NCI-H2196 treated with DMSO at 0.1 percent for 48 hours (cell line): Measurements from ENCODE around the gene MARCHF9.
"Not testable (repeated sequence)": the region's sequence is repeated elsewhere in the genome, so short reads cannot be mapped to it uniquely, and the experiment has no call there.

ENCODE experiments used
- DNase-seq: peaks from one replicate; lab custom pipeline; 2025; ENCODE audit not compliant: unreplicated experiment; lab: John Stamatoyannopoulos, UW

MARCHF9 gene

DNA sequence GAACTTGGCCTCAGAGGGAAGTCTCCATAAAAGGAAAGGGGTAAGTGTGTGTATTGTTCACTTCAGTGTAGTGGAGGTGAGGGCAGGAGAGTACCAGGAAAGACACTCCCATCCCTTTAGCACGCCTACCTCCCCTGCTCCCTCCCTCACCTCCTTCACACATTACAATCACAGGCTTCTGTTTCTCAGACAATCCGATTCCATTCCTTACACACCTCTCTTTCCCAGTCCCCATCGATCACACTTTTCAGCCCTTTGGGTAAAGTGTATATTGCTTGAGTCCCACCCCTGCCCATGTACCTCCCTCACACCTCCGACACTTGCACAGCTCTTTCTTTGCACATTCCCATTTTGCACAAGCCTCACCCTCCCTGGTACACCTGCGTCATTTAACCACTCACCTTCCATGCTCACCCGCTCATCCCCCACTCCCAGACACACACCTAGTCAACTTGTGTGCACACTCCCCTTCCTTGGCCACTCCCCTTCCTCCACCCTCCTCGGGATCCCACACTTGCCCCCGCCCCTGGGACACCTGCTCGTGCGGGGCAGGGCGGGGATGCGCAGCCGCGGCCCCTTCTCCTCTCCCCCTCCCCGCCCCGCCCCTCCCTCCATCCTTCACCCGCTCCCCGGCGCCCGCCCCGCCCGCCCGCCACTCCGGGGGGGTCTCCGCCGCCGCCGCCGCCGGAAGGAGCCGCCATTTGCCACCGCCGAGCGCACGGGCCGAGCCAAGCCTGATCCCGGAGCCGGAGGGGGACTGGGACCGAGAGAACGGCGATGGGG, at the start of gene MARCHF9:
MARCHF9 (plus strand) TSS at position 693 of the 783 bp plus-strand sequence. CDS start 426 bp downstream, outside the sequence.
- DNase-seq = peak; percentile 85

DNA sequence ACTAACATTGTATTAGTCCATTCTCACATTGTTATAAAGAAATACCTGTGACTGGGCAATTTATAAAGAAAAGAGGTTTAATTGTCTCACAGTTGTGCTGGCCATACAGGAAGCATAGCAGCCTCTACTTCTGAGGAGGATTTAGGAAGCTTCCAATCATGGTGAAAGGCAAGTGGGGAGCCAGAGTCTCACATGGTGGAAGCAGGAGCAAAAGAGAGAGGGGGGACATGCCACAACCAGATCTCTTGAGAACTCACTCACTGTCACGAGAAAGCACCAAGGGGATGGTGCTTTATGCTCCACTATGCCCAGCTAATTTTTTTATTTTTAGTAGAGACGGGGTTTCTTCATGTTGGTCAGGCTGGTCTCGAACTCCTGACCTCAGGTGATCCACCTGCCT, 47.7 kb upstream of the MARCHF9 start:
- DNase-seq = no peak

DNA sequence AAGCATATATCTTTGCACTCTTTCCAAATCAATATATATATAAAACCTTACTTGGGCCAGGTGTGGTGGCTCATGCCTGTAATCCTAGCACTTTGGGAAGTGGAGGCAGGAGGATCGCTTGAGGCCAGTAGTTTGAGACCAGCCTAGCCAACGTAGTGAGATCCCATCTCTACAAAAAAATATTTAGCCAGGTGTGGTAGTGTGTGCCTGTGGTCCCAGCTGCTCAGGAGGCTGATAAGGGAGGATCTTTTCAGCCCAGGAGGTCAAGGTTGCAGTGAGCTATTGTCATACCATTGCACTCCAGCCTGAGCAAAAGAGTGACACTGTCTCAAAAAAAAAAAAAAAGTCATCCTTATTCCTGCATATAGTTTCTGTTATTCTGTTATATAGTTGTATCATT, 46.6 kb upstream of the MARCHF9 start:
- no peak for DNase-seq

GRCh38 chr12:57712701-57713100, 42.2 kb upstream of the MARCHF9 start:
- DNase-seq = no peak

GRCh38 chr12:57713209-57713608, 41.7 kb upstream of the MARCHF9 start:
- no peak for DNase-seq

DNA sequence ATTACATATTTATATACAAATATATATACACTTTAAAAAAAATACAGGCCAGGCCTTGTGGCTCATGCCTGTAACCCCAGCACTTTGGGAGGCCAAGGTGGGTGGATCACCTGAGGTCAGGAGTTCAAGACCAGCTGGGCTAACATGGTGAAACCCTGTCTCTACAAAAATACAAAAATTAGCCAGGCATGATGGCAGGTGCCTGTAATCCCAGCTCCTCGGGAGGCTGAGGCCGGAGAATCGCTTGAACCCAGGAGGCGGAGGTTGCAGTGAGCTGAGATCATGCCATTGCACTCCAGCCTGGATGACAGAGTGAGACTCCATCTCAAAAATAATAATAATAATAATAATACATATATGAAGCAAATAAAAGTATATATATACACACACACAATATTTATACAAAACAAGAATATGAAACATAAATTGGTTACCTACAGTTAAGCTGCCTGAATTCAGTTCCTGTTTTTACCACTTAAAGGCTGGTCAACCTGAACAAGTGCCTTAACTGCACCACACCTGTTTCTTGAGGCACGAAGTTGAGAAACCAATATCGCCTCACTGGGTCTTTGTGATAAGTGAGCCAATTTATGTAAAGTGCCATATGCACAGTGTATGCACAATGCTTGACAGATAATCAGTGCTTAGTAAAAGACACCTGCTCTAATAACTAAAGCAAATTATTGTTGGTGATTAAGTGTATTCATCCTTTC, 39.7 kb upstream of the MARCHF9 start:
- DNase-seq = not testable (repeated sequence)

DNA sequence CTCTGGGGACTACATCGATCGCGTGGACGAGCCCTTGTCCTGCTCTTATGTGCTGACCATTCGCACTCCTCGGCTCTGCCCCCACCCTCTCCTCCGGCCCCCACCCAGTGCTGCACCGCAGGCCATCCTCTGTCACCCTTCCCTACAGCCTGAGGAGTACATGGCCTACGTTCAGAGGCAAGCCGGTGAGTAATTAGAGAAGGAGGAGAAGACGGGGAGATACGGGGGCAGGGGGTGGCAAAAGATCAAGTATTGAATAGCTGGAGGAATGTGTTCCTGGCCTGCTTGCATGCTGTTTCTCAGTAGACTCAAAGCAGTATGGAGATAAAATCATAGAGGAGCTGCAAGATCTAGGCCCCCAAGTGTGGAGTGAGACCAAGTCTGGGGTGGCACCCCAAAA, 39.1 kb upstream of the MARCHF9 start:
- DNase-seq = no peak

- no peak for DNase-seq
These were observed 38.6 kb upstream of the MARCHF9 start for GRCh38 chr12:57716305-57716704.

DNA sequence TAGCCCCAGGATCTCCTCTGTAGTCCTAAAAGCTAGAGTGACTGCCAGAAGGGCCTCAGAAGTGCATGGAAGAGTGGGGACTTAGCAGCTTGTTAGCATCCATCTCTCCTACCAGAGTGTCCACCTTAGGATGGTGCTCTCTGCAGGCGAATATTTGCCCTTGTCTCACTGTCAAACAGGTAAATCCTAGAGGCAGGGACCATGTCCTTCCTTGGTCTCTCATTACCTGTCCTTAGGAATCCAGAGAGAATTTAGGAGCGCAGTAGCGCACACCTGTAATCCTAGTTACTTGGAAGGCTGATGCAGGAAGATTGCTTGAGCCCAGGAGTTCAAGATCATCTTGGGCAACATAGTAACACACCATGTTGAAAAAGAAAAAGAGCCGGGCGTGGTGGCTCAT, 37.8 kb upstream of the MARCHF9 start:
- no peak for DNase-seq

DNA sequence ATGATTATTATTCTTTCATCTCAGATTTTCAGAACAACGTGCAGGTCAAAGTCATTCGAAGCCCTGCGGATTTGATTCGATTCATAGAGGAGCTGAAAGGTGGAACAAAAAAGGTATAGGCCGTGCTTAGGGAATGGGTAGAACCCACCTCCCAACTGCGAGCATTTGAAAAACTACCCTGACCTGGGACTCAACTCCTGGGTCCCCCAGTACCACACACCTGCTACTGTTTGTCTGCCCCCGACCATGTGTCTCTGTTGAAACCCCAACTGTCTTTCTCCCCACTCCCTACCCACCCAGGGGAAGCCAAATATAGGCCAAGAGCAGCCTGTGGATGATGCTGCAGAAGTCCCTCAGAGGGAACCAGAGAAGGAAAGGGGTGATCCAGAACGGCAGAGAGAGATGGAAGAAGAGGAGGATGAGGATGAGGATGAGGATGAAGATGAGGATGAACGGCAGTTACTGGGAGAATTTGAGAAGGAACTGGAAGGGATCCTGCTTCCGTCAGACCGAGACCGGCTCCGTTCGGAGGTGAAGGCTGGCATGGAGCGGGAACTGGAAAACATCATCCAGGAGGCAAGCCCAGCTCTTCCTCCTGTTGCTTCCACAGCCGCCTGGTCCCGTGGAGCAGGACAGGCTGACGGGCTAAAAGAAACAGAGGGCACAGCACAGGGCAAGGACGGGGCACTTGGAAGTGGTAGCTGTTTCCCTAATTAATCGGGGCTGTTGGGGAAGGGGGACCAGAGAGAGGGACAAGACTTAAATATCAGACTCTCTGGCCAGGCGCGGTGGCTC, 36.9 kb upstream of the MARCHF9 start:
- DNase-seq = no peak

DNA sequence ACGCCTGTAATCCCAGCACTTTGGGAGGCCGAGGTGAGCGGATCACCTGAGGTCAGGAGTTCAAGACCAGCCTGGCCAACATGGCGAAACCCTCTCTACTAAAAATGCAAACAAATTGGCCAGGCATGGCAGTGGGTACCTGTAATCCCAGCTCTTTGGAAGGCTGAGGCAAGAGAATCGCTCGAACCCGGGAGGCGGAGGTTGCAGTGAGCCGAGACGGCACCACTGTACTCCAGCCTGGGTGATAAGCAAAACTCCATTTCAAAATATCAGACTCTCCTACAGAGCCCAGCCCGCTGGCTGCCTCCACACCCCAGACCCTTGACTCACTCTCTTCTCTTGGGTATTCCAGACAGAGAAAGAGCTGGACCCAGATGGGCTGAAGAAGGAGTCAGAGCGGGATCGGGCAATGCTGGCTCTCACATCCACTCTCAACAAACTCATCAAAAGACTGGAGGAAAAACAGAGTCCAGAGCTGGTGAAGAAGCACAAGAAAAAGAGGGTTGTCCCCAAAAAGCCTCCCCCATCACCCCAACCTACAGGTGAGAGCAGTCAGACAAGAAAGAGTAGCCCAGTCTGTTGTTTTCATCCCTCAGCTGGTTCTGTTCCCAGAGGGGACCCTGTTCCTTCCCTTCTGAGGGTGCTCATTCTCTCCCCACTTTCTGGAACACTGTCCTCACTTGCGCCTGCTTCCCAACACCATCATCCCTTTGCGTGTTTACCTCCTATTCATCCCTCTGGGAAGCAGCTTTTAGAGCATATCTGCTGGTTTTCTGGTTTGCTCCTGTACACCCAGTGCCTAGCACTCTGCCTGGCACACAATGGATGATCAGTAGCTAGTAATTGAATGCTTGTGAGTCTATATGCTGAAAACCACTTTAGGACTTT, 36.0 kb upstream of the MARCHF9 start:
- DNase-seq = no peak

DNA sequence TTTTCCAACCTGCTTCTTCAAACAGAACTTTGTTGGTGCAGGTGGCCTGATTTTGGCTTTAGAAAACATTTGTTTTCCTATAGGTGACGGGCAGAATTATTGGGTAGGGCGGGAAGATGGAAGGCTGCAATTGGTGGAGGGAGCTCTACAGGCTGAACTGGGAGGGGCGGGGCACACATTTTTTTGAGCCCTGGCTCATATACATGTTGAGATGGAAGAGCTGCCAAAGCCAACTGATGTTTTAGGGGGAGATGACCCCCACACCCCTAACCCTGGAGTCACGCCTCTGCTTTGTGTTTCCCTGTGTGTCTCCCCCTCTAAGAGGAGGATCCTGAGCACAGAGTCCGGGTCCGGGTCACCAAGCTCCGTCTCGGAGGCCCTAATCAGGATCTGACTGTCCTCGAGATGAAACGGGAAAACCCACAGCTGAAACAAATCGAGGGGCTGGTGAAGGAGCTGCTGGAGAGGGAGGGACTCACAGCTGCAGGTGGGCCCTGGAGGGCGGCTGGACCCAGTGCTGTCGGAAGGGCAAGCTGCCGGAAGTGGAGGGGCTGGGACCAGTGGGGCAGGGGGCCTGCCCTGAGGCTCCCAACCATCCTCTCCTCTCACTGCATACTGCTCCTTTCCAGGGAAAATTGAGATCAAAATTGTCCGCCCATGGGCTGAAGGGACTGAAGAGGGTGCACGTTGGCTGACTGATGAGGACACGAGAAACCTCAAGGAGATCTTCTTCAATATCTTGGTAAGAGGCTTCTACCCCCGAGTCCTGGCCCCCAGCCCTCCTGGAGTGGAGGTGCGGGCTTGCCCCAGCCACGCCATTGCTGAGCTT, 34.9 kb upstream of the MARCHF9 start:
- DNase-seq = no peak

DNA sequence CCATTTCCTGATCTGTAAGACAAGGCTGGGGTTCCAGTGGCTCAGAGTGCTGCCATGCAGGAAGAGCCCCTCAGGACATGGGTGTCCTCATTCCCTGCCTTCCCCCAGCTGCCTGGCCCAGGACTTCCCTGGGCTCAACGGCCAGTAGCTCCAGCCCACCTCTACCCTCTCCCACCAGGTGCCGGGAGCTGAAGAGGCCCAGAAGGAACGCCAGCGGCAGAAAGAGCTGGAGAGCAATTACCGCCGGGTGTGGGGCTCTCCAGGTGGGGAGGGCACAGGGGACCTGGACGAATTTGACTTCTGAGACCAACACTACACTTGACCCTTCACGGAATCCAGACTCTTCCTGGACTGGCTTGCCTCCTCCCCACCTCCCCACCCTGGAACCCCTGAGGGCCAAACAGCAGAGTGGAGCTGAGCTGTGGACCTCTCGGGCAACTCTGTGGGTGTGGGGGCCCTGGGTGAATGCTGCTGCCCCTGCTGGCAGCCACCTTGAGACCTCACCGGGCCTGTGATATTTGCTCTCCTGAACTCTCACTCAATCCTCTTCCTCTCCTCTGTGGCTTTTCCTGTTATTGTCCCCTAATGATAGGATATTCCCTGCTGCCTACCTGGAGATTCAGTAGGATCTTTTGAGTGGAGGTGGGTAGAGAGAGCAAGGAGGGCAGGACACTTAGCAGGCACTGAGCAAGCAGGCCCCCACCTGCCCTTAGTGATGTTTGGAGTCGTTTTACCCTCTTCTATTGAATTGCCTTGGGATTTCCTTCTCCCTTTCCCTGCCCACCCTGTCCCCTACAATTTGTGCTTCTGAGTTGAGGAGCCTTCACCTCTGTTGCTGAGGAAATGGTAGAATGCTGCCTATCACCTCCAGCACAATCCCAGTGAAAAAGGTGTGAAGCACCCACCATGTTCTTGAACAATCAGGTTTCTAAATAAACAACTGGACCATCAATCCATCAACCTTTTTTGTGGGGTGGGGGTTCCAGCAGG, 34.0 kb upstream of the MARCHF9 start:
- no peak for DNase-seq

DNA sequence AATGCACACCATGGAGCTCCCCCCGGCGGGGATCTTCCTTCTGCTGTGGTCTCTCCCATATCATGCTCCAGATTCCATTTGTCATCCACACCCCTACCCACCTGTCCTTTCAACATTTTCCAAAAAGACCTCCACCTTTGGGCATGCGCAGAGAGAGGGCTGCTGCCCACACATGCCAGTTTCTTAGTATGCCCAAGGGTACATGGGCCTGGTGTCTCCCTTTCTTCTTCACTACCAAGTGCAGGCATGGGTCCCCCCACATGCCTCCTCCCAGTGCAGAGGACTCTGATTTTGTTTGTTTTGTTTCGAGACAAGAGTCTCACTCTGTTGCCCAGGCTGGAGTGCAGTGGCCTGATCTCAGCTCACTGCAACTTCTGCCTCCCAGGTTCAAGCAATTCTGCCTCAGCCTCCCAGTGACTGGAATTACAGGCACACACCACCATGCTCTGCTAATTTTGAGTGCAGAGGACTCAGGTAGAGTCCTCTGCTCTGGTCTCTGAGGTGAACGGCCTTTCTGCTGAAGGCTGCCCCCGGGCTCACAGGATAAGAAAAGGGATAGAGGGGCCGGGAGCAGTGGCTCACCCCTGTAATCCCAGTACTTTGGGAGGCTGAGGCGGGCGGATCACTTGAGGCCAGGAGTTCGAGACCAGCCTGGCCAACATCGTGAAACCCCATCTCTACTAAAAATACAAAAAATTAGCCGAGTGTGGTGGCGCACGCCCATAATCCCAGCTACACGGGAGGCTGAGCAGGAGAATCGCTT, 32.9 kb upstream of the MARCHF9 start:
- not testable (repeated sequence) for DNase-seq

DNA sequence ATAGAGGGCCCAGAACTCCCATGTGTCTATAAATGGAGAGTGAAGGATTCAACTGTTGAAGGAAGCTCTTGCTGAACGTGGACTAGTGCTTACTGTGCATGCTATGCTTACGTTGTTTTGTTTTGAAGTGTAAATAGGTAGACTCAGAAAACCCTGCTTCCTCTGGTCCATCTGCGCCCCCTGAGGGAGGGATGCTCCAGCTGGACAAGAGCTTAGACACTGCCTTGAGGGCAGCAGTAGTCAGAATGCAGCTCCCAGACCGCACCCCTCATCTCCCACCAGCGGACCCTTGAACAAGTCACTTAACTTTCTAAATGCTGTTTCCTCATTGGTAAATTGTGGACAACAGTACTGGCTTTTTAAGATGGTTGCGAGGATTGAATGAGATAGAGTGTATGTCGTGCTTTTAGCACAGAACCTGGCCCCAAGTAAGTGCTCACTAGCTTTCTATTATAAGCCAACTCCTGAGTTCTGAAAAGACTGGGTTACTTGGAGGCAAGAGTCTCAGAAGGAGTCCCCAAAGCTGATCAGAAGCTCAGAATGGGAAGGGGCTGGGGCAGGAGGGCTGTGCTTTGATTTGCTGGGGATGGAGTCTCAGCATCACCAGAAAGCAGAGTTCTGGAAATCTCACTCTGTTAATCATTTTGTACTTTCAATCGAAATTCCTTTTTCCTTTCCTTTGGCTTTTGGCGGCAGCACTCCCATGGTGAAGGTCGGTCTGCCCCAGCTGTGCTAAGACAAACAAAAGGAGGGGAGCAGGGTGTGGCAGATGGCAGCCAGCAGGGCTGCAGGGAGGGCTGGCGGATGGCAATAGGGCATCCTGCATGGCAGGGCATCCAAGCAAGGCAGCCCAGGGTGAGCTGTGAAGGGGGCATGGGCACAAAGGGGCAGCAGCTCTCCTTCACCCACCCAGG, 31.9 kb upstream of the MARCHF9 start:
- no peak for DNase-seq

- DNase-seq = no peak
These were observed 31.3 kb upstream of the MARCHF9 start for GRCh38 chr12:57723630-57723962.
